Suprapubic skin (tissue), 4 donors: Measurements from ENCODE around the gene HSPG2. TPM values are rescaled to one million over a fixed set of nuclear protein-coding genes. Genes with fewer than 3 reads are reported as not detected.

Source experiments
- DNase-seq, 2 donors: peaks; one replicate each; pipeline ENCODE4 v3.0.0-alpha.2; 2019; ENCODE audit warnings: low spot score in 2 of 2
- H3K27ac ChIP-seq: fragments of 200-600 bp; sonication (generic); one replicate; pipeline ENCODE4 v1.5.1; 2019
- H3K27me3 ChIP-seq: fragments of 200-600 bp; sonication (generic); one replicate; pipeline ENCODE4 v1.5.1; 2019
- H3K36me3 ChIP-seq: fragments of 200-600 bp; sonication (generic); one replicate; pipeline ENCODE4 v1.5.1; 2019
- H3K4me1 ChIP-seq: fragments of 200-600 bp; sonication (generic); one replicate; pipeline ENCODE4 v1.5.1; 2019
- H3K4me3 ChIP-seq: fragments of 200-600 bp; sonication (generic); one replicate; pipeline ENCODE4 v1.5.1; 2019; ENCODE audit warnings: mild to moderate bottlenecking
- H3K9me3 ChIP-seq: fragments of 200-600 bp; sonication (generic); one replicate; pipeline ENCODE4 v1.5.1; 2019
- CTCF ChIP-seq, 2 donors: fragments of 200-600 bp in 1 of 2; fragments of 450-650 bp in 1 of 2; sonication (generic) in 1 of 2; IDR thresholded peaks; one replicate each; pipeline ENCODE4 v1.5.1; 2016 to 2019; ENCODE audit warnings: antibody characterized with exemption in 2 of 2, mild to moderate bottlenecking in 1 of 2, moderate library complexity in 1 of 2
- EP300 ChIP-seq: sonication (generic); formaldehyde crosslinking; IDR thresholded peaks from one replicate; pipeline ENCODE4 v1.6.1; 2017; ENCODE audit warnings: antibody characterized with exemption
- POLR2A ChIP-seq, 2 donors: fragments of 450-650 bp; IDR thresholded peaks; one replicate each; pipeline ENCODE4 v1.6.1; 2017; ENCODE audit warnings: antibody characterized with exemption in 2 of 2, mild to moderate bottlenecking in 2 of 2, moderate library complexity in 2 of 2
- POLR2AphosphoS5 ChIP-seq, 3 donors: sonication (generic); formaldehyde crosslinking; IDR thresholded peaks; one replicate each; pipeline ENCODE4 v1.6.1; 2017; ENCODE audit warnings: antibody characterized with exemption in 3 of 3
- WGBS: methylation state at CpG from one replicate; pipeline ENCODE4 v1.1.5; 2018; 5-methylcytosine and 5-hydroxymethylcytosine counted together
- total RNA-seq, 4 donors: library from RNA; depleted of rRNA; stranded (reverse); fragments of >200 nt; gene quantifications; one replicate each; pipeline ENCODE4 v1.1.0, GENCODE V29; 2016

Gene HSPG2
- total RNA-seq, 4 donors from 2014 or later: 97.5 to 164 (median 131) TPM

- DNase-seq: no peak
- WGBS: 87% methylated on average over 14 of the region's 15 CpGs
- TF ChIP-seq POLR2AphosphoS5 (IDR thresholded peaks at IDR 0.05) (no peak), POLR2A (IDR thresholded peaks at IDR 0.05) (no peak), EP300 (no peak), CTCF (IDR thresholded peaks at IDR 0.05) (no peak)
- no peaks in the 10 kb centered on the region for H3K27me3 ChIP-seq
- H3K4me3 ChIP-seq: no peak overlapping the region
- no peaks in the 10 kb centered on the region for H3K4me1 ChIP-seq
- H3K9me3 ChIP-seq: no peaks in the 10 kb centered on the region
- no peak overlapping the region for H3K27ac ChIP-seq
- H3K36me3 ChIP-seq: peaks cover 82% of the 10 kb centered on the region
Observed at GRCh38 chr1:21886486-21887215, 50.5 kb downstream of the HSPG2 start.

GRCh38 chr1:21885236-21886037 is 51.7 kb downstream of the HSPG2 start:
- Histone ChIP-seq H3K27ac (no peak overlapping the region), H3K9me3 (no peaks in the 10 kb centered on the region), H3K36me3 (peaks cover 86% of the 10 kb centered on the region), H3K27me3 (no peaks in the 10 kb centered on the region), H3K4me3 (no peak overlapping the region), H3K4me1 (no peaks in the 10 kb centered on the region)
- TF ChIP-seq POLR2A (IDR thresholded peaks at IDR 0.05): no peak
- no peak for TF ChIP-seq CTCF (IDR thresholded peaks at IDR 0.05)
- TF ChIP-seq POLR2AphosphoS5 (IDR thresholded peaks at IDR 0.05): no peak
- no peak for TF ChIP-seq EP300
- DNase-seq: no peak
- WGBS: 84% methylated on average over 16 of the region's 24 CpGs

GRCh38 chr1:21884456-21885235 is 52.5 kb downstream of the HSPG2 start:
- peaks cover 86% of the 10 kb centered on the region for H3K36me3 ChIP-seq
- 90% methylated on average over 30 of the region's 36 CpGs for WGBS
- H3K4me3 ChIP-seq: no peak overlapping the region
- no peak for TF ChIP-seq POLR2AphosphoS5 (IDR thresholded peaks at IDR 0.05)
- DNase-seq: no peak
- no peaks in the 10 kb centered on the region for H3K4me1 ChIP-seq
- no peak overlapping the region for H3K27ac ChIP-seq
- no peaks in the 10 kb centered on the region for H3K9me3 ChIP-seq
- no peaks in the 10 kb centered on the region for H3K27me3 ChIP-seq

GRCh38 chr1:21882721-21883415 is 54.2 kb downstream of the HSPG2 start:
- H3K9me3 ChIP-seq: no peaks in the 10 kb centered on the region
- H3K27me3 ChIP-seq: no peaks in the 10 kb centered on the region
- no peak overlapping the region for H3K27ac ChIP-seq
- peaks cover 85% of the 10 kb centered on the region for H3K36me3 ChIP-seq
- WGBS: 83% methylated on average over 11 of the region's 11 CpGs
- H3K4me1 ChIP-seq: no peaks in the 10 kb centered on the region
- no peak for DNase-seq
- TF ChIP-seq POLR2AphosphoS5 (IDR thresholded peaks at IDR 0.05) (no peak), EP300 (no peak), CTCF (IDR thresholded peaks at IDR 0.05) (no peak), POLR2A (IDR thresholded peaks at IDR 0.05) (no peak)
- H3K4me3 ChIP-seq: no peak overlapping the region

GRCh38 chr1:21881250-21881649 is 55.9 kb downstream of the HSPG2 start:
- WGBS: 93% methylated on average over 12 of the region's 12 CpGs
- DNase-seq: no peak
- no peak overlapping the region for H3K4me3 ChIP-seq
- H3K36me3 ChIP-seq: peaks cover 81% of the 10 kb centered on the region
- H3K4me1 ChIP-seq: no peaks in the 10 kb centered on the region
- H3K9me3 ChIP-seq: no peaks in the 10 kb centered on the region
- TF ChIP-seq EP300 (no peak), POLR2A (IDR thresholded peaks at IDR 0.05) (no peak), CTCF (IDR thresholded peaks at IDR 0.05) (no peak), POLR2AphosphoS5 (IDR thresholded peaks at IDR 0.05) (no peak)
- no peaks in the 10 kb centered on the region for H3K27me3 ChIP-seq
- H3K27ac ChIP-seq: no peak overlapping the region
